T-helper 9 cell (primary cell): ENCODE results near the gene ARHGEF17.

Source experiments
- DNase-seq: peaks from one replicate; pipeline ENCODE4 v3.0.0-alpha.2; 2020

The ARHGEF17 gene

GRCh38 chr11:73416786-73417185 lies 108.7 kb downstream of the ARHGEF17 start:
- DNase-seq: no peak
